Umbilical cord (tissue), 2 donors: ENCODE measurements around the gene MIF. TPM values are rescaled to one million over a fixed set of nuclear protein-coding genes. Genes with fewer than 3 reads are reported as not detected.
"Not testable (repeated sequence)": the region's sequence is repeated elsewhere in the genome, so short reads cannot be mapped to it uniquely, and the experiment has no call there.

Experiments
- DNase-seq: peaks from one replicate; pipeline ENCODE4 v3.0.0-alpha.2; 2015; ENCODE audit warnings: low spot score
- total RNA-seq: library from RNA; depleted of rRNA; stranded (reverse); fragments of >200 nt; gene quantifications from one replicate; pipeline ENCODE4 v1.2.3, GENCODE V29; 2014; ENCODE audit warnings: low replicate concordance; ENCODE audit not compliant: insufficient read depth

MIF gene
- total RNA-seq, 1 donor from 2014 or later: 202 TPM

DNA sequence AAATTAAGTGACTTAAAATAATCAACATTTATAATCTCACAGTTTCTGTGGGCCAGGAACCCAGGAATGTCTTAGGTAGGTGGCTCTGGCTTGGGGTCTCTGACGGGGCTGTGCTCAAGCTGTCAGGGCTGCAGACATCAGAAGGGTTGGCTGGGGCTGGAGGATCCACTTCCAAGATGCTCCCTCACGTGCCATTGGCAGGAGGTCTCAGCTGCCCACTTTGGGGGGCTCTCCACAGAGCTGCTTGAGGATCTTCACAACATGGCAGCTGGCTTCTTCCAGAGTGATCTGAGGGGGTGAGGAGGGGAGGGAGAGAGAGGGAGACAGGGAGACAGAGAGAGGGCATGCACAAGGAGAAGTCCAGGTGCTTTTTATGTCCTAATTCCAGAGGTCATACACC, 18.4 kb upstream of the MIF start:
- no peak for DNase-seq

DNA sequence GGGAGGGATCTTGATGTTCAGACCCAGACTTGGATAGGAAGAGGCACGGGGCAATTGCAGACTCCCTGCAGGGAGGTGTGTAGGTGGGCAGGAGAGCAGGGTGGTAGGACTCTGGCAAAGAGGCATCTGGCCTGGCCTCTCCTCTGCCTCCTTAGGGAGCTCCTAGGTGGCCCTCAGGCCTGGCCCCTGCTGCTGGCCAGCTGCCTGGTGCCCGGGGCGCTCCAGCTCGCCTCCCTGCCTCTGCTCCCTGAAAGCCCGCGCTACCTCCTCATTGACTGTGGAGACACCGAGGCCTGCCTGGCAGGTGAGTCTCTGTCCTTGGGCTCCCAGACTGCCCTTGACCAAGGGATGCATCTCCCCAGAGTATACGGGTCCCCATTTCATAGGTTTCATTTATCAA, 16.6 kb upstream of the MIF start:
- no peak for DNase-seq

DNA sequence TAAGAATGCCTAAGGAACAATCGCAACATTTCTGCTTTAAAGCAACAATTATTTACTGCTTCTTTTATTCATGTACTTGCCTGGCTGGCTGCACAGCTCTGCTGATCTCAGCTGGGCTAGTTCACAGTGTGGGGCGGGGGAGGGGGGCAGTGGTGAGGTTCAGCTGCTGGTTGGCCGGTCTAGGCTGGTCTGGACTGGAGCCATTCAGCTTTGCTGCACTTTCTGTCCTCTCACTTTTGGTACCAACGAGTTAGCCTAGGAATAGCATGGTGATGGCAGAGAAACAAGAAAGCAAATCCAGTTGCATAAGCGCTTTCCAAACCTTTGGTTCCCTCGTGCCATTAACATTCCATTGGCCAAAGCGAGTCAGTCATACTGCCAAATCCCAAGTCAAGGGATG, 16.0 kb upstream of the MIF start:
- DNase-seq: no peak

DNA sequence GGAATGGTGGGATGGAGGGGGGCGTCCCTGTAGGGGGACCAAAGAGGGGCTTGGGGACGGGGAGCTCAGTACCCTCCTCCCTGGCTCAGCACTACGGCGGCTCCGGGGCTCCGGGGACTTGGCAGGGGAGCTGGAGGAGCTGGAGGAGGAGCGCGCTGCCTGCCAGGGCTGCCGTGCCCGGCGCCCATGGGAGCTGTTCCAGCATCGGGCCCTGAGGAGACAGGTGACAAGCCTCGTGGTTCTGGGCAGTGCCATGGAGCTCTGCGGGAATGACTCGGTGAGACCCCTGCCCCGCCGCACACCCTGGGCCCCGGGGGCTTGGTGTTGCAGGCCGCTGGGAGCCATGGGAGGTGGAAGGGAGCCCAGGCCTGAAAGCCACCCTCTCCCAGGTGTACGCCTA, 11.8 kb upstream of the MIF start:
- no peak for DNase-seq

DNA sequence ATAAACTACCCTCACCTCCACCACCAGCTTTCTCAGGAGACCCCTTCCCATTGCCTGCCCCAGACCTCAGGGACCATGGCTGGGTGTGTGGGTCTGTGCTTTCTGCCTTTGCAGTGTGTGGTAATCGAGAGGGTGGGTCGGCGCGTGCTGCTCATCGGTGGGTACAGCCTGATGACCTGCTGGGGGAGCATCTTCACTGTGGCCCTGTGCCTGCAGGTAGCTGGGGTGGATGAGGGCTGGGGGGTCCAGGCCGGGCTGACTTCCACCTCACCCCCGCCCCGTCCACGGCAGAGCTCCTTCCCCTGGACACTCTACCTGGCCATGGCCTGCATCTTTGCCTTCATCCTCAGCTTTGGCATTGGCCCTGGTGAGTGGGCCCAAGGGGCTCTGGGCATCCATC, 10.5 kb upstream of the MIF start:
- DNase-seq: no peak

DNA sequence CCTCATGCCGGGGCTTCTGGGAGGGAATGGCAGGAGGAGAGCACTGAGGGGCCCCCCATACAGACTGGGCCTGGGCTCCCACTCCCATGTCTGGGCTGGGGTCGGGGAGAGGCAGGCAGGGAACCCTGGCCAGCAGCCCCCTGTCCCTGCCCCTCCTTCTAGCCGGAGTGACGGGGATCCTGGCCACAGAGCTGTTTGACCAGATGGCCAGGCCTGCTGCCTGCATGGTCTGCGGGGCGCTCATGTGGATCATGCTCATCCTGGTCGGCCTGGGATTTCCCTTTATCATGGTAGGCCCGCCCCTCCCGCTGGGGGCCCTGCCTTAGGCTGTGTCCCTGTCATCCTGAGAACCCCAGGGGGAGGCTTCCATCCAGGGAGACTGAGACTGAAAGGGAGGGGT, 10.0 kb upstream of the MIF start:
- no peak for DNase-seq

DNA sequence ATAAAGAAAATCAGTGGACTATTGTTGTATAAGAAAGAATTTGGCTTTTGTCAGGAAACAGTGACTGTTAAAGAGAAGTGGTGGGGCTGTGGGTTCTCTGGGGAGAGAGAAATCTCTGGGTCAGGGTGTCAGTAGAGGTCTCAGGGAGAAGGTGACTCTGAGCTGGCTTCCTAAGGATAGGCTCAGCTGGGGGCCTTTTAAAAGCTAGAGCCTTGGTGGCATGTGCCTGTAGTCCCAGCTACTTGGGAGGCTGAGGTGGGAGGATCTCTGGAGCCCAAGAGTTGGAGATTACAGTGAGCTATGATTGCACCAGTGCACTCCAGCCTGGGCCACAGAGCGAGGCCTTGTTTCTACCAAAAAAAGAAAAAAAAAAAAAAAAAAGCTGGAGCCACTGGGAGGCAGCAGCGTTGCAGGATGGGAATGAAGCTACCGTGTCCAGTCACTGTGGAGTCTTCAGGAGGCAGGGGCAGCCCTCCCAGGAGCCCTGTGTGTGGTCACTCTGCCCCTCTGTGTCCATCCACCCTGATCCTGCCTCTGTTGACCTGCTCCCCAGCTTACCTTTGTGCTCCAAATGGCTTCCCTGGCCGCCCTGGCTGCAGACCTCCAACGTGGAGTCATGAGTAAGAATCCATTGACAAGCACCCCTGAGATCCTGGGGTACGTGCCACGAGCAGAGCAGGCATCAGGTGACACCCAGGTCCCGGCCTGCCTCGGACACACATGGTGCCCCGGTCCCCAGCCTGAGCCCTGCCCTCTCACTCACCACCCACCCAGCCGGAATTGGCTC, 5.4 kb upstream of the MIF start:
- DNase-seq: no peak

DNA sequence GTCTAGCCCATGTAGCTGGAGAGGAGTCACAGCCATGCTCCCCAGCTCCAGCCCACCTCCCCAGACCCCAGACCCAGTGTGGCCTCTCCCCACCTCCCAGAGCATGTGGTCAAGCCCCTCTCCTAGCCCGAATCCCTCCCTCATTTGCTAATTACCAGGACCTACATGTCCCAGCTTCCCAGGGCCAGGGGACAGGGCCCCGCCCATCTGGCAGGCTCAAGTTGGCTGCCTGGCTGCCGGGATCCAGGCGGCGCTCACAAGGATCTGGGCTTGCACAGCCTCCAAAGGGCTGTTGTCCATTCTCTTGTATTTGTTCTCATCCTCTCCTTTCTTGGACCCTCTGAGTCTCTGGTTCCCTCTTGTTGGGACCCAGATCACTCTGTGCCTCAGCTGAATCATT, 4.6 kb upstream of the MIF start:
- DNase-seq: no peak

DNA sequence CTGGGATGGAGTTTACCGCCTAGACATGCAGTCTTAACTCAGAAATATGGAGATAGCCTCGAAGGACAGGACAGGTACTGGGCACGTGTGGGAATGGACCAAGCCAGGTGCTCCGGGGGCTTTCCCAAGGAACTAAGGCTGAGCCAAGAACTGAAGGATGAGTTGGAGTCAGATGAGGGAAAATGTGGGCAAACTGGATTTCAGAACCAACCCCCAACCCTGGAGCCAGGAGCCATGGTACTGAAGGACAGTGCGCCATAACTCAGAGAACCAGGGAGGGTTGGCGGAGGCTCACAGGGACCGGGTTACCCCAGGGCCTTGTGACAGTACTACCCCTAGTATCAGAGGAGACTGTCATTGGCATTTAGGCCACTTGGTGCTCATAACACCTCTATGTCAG, 2.5 kb upstream of the MIF start:
- no peak for DNase-seq

DNA sequence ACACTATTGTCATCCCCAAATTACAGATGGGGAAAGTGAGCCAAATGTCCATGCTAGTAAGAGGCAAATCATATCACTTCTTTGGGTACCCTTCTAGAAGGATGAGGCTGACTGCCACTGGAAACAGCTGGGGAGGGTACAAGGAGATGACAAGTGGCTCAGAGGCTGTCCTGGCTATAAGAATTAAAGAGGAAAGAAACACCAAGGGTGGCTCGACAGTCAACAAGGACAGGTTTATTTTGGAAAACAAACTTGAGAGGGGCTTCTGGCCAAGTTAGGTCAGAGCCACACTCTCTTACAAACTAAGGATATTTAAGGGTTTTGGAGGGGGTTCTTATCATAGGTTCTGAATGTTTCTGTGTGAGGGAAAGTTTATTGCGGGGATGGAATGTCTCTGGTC, 2.1 kb upstream of the MIF start:
- no peak for DNase-seq

DNA sequence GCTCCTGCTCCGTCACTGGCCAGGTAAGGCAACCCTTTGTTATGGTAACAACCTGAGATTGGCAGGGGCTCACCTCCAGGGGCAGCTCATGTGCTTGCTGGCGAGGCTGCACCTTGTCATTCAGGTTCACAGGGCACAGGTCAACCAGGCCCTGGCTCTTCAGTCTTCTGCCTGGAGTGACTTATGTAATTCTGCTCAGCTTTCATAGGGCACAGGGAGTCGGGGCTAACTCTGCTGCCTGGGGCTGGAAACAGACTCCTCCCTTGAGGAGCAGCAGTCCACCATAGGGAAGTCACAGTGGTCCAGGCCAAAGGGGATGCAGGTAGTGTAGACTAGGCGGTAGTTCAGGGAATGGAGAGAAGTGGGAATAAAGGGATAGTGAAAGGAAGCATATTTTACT, 1.5 kb upstream of the MIF start:
- no peak for DNase-seq

DNA sequence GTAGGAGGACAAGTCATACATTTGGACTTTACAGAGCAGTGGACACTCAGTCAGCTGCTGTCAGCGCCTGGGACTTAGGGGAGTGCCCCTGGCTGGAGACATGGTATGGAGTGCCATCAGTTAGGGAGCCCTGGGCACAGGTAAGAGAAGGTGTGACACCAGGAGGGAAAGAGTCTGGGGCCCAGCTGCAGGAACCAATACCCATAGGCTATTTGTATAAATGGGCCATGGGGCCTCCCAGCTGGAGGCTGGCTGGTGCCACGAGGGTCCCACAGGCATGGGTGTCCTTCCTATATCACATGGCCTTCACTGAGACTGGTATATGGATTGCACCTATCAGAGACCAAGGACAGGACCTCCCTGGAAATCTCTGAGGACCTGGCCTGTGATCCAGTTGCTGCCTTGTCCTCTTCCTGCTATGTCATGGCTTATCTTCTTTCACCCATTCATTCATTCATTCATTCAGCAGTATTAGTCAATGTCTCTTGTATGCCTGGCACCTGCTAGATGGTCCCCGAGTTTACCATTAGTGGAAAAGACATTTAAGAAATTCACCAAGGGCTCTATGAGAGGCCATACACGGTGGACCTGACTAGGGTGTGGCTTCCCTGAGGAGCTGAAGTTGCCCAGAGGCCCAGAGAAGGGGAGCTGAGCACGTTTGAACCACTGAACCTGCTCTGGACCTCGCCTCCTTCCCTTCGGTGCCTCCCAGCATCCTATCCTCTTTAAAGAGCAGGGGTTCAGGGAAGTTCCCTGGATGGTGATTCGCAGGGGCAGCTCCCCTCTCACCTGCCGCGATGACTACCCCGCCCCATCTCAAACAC, 850 bp upstream of the MIF start:
- no peak for DNase-seq

DNA sequence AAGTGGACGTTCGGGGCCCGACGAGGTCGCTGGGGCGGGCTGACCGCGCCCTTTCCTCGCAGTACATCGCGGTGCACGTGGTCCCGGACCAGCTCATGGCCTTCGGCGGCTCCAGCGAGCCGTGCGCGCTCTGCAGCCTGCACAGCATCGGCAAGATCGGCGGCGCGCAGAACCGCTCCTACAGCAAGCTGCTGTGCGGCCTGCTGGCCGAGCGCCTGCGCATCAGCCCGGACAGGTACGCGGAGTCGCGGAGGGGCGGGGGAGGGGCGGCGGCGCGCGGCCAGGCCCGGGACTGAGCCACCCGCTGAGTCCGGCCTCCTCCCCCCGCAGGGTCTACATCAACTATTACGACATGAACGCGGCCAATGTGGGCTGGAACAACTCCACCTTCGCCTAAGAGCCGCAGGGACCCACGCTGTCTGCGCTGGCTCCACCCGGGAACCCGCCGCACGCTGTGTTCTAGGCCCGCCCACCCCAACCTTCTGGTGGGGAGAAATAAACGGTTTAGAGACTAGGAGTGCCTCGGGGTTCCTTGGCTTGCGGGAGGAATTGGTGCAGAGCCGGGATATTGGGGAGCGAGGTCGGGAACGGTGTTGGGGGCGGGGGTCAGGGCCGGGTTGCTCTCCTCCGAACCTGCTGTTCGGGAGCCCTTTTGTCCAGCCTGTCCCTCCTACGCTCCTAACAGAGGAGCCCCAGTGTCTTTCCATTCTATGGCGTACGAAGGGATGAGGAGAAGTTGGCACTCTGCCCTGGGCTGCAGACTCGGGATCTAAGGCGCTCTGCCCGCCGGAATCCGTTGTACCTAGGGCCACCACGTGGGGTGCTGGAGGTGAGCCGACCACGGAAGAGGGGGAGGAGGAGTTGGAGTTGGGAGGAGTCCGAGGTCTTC, 771 bp downstream of the MIF start:
- DNase-seq: peak; percentile 72

DNA sequence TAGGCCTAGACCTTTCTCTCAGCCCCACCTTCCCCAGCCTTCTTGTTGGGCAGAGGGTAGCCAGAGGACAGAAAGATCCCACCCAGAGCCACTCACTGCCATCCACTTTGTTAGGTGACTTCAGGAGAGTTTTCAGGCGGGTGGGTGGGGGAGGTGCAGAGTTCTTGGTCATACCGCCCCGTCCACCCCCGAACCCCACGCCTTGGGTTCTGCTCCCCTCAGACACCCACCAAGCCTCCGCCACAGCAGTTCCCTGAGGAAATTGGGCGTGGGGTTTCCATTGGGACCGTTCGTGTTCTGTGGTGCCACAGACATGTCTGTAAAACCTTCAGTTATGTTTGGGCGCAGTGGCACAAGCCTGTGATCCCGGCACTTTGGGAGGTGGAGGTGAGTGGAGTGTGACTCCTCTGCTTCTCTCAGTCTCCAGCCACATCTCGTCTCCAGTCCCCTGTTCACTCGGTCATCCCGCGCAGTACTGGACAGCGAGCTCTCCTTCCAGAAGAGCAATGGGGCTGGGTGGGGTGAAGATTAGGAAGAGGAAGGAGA, 1.5 kb downstream of the MIF start:
- no peak for DNase-seq

DNA sequence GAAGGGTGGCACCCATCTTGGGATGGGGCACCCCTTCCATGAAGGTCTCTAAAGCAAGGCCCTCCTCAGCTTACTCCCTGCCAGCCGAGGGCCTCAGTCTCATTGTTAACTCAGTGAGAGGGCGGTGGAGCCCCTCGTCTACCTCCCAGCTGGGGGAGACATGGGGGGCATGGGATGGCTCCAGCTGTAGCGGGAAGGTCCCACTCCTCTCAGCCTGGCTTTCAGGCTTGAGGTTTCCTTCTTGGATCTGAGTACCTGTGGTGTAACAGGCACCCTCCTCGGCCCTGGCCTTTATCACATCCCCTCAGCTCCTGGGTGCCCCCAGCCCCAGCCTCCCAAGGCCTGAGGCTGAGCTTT, 2.0 kb downstream of the MIF start:
- DNase-seq: no peak

DNA sequence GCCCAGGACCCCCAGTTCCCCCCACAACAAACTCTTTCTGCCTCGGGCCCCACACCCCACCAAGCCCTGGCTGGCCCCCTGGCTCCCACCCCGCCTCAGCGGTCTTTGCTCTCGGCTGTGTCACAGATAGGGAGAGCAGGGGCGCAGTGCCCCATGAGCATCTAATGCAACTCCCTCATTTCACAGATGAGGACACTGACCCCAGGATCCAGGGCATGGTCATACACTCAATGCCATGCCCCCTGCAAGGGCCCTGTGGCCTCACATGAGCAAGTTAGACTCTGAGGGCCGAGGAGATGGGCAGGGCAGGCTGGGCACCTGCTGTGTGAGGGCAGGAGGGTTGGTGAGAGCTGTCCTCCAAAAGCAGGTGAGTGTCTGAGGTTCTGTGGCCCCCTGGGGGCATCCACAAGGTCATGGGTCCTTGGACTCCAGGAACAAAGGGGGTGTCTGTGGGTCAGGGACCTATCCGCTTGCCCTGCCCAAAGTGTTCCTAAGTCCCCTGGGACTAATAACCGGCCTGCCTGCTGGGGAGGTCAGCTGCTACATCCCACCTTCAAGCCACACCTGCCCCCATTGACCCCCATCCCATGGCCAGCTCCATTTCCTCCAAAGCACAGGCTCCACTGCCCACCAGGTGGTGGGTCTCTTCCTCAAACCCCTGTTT, 2.5 kb downstream of the MIF start:
- DNase-seq: no peak

DNA sequence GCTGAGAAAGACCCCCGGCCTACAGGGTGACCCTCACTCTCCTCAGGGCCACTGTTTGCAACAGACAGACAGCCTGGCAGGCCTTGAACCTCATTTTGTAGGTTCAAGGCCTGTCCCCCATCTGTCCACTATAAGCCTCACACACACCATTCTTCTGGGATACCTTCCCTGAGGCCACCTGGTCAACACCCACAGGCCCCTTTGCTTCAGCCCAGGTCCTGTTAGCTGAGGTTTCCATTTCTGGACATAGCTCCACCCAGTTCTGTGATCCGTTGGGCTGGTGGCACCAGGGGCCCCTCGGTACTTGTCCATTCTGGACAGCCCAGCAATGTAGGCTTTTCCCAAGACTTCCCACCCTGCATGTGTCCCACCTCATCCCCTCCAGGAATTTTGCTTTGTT, 3.1 kb downstream of the MIF start:
- no peak for DNase-seq

DNA sequence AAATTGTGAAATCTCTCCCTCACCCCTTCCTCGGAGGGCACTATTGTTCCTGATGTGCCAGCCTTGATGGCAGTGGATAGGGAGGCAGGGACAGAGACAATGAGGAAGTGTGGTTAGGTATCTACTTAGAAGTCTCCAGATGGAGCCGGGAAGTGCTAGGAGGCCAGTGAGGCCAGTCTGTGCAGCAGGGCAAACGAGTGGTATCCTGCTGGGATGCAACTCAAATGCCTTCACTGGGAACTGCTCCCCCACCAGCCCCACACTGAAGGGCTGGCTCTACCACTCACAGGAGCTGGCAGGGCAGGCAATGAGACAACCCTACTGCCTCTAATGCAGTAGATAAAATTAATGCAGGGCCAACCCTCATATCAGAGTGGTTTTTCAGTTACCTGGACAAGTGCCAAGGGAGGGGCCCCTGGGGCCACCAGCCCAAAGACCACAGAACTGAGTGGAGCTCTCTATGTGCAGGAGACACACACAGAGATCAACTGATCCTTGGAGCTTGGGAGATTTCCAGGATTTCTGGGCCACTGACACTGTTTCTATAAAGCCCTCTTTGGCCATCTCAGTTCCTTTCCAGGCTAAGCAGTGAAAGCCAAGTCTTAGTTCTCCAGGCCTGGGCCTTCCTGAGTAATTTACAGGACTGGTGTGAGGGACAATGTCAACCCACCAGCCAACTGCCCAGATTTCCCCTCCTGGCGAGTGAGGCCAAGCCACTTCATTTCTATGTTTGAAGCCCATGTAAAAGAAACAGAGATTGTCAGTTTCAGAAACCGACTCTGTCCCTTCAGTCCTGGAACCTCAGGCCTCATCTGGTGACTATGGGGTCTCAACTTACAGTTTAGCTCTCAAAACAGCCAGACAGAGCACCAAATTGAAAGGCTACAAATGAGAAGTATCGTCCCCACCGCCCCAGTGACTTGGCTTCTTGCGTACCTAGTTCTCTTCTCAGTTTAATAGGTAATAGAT, 4.1 kb downstream of the MIF start:
- DNase-seq: no peak

DNA sequence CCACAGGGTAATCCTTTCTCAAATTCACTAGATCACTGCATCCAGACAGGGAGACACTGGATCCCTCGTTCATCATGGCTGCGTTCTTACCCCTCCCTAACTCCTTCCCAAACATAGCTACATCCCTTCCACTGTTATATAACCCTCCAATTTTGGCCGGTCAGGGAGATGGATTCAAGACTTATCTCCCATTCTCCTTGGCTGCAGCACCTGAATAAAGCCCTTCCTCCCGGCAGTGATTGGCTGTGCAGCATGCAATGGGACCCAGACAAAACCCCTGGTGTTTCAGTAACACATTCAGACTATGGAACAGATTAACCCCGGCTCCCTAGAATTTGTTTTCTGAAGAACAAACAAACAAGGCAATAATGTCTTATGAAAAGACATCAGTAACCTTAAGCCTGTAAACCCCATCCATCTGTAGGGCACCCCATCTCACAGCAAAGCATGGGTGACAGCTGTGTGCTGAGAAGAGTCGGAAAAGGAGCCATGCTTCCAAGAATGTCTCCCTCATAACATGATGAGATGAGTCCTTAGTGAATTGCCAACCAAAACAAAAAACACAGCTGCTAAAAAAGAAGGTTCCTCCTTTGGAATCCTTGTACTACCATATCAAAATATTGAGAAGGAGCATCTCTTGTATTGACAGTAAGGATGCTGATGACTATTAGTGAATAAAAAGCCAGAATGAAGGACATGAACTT, 5.0 kb downstream of the MIF start:
- DNase-seq: no peak

DNA sequence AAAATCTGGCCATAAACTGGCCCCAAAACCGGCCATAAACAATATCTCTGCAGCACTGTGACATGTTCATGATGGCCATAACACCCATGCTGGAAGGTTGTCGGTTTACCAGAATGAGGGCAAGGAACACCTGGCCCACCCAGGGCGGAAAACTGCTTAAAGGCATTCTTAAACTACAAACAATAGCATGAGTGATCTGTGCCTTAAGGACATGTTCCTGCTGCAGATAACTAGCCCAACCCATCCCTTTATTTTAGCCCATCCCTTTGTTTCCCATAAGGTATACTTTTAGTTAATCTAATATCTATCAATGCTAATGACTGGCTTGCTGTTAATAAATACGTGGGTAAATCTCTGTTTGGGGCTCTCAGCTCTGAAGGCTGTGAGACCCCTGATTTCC, 6.0 kb downstream of the MIF start:
- DNase-seq: not testable (repeated sequence)
